HG03520 (cell line): ENCODE results near the gene HSPA5.
A peak's percentile ranks its signal among the peaks of the same experiment; 100 is the strongest.
"Not testable (repeated sequence)": the region's sequence is repeated elsewhere in the genome, so short reads cannot be mapped to it uniquely, and the experiment has no call there.

Experiments
- ATAC-seq: cut with Tn5 transposase; IDR thresholded peaks from one replicate; pipeline ENCODE4 v1.9.1; 2021; ENCODE audit warnings: mild to moderate bottlenecking, moderate library complexity; ENCODE audit not compliant: unreplicated experiment

Gene HSPA5

GRCh38 chr9:125194466-125194865 is 46.7 kb downstream of the HSPA5 start:
- not testable (repeated sequence) for ATAC-seq

- no peak for ATAC-seq
Measured at GRCh38 chr9:125190361-125190801, 50.8 kb downstream of the HSPA5 start.

DNA sequence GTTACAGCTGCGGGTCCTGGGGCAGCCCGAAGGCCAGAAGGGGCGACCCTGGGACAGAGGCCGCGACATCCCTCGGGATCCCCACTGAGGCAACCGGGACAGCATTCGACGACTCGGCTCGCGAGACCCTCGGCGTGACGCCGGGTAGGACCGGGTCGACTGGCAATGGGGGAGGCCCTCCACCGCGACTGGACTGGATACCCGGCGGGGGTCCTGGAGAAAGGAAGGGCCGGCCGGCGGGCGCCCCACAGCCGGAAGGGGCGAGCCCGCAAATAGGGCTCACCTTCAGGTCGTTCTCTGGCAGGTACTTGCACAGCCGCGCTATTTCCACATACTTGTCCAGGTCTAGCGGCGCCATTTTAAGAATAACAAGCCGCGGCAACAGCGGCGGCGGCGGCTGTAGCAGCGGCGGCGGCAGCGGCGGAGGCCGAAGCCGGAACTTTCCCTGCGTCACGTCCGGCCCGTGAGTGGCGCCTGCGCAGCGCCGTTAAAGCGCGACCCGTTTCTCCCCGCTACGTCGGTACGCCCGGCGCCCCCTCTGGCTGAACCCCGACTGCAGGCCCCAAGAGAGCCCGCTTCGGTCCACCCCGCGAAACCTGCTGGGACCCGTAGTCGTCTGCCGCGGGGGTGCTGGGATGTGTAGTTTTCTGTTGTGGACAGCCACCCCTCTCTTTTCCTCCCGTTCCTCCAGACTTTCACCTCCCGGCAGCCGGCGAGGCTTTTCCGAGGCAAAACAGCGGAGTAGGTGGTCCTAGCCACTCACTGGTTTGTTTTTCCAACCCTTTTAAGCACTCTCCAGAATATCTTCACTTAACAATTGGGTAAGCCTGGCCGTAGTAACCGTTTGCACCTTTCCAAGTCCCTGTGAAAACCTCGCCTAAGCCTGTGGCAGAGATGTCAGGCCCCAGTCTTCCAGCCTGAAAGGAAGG is 51.5 kb downstream of the HSPA5 start, which contains the start of gene PPP6C:
PPP6C (minus strand) TSS at position 443 of the 929 bp plus-strand sequence; CDS start at position 358, 85 bp downstream.
- ATAC-seq, result peak; percentile 91

DNA sequence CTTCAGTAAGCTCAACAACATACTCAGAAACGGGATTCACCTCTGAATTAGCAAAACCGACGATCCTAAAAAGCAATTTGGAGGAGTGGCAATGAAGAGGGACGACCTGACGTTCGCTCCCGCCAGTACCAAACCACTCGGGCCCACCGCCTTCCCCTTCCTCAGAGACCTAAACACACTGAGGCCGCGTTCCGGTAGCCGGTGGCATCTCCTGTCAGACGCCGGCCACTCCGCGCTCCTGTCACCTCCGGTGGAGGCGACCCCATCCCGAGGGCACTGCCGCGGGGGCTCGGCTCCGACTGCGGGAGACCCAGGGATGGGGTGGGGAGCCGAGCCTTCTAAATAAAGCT is 52.2 kb downstream of the HSPA5 start:
- ATAC-seq, result peak; percentile 20
